ENCODE results near the gene CDC7. TPM values are rescaled to one million over a fixed set of nuclear protein-coding genes. Genes with fewer than 3 reads are reported as not detected.

The CDC7 gene
- total and polyA plus RNA-seq, 9 of the 15 experiments (the other 6 are each of a cell fraction or from before 2014, with no cell fraction given) = 22.3 to 66.8 (median 44.2) TPM

DNA sequence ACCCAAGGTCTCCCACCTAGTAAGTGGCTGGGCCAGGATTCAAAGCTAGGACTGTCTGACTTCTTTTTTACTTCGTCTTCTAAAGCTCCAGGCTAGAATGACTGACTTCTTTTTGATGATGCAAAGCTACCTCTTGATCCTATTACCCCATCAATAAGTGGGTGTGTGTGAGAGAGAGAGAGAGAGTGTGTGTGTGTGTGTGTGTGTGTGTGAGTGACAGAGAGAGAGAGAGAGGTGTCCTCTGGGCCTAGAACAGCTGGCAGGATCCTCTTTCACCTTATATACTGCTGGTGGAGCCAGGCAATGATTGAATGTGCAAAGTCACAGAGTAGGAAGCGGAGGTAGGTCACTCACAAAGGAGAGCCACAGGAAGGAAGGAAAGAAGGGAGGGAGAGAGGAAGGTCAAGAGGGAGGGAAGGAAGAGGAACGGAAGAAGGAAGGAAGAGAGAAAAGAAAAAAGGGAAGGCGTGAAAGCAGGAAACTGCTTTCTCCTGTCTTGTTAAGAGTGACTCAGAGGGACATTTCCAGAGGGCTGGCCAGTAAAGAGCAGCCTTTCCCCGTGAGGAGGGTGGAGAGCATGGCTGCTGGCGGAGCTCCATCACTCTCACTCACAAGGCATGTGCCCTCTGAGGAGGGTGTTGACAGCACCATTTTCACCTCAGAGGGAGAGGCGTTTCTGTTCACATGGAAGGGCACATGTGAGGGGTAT lies 68.9 kb downstream of the CDC7 start (continued):
- TF ChIP-seq C11orf30 (IDR thresholded peaks at IDR 0.05; ENCODE audit: low read depth) (peak; percentile 38; the same call in 1 of the 2 replicates), ELF1 (tag; IDR thresholded peaks at IDR 0.05) (no peak)

DNA sequence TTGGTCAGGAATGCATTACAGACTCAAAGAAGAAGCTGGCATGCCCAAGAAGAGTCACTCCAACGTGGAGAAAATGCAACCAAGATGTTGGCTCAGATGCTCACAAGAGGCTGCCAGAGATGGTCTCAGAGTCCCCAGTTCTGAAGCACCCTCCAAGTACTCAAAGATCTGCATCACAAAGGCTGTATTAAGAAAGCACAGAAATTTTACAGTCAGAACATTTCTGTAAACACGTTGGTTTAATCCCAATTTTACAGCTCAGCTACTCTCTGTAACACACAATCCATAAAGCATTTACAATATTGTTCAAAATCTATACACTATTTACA lies 69.4 kb downstream of the CDC7 start:
- no TSS peak for BruUV-seq (replicated peaks)
- TF ChIP-seq CC2D1A (IDR thresholded peaks at IDR 0.05) = no peak
- TF ChIP-seq, protein P1, sequence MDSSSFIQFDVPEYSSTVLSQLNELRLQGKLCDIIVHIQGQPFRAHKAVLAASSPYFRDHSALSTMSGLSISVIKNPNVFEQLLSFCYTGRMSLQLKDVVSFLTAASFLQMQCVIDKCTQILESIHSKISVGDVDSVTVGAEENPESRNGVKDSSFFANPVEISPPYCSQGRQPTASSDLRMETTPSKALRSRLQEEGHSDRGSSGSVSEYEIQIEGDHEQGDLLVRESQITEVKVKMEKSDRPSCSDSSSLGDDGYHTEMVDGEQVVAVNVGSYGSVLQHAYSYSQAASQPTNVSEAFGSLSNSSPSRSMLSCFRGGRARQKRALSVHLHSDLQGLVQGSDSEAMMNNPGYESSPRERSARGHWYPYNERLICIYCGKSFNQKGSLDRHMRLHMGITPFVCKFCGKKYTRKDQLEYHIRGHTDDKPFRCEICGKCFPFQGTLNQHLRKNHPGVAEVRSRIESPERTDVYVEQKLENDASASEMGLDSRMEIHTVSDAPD (CRISPR knock-in tag; IDR thresholded peaks at IDR 0.05) = no peak
- TF ChIP-seq, protein P2, sequence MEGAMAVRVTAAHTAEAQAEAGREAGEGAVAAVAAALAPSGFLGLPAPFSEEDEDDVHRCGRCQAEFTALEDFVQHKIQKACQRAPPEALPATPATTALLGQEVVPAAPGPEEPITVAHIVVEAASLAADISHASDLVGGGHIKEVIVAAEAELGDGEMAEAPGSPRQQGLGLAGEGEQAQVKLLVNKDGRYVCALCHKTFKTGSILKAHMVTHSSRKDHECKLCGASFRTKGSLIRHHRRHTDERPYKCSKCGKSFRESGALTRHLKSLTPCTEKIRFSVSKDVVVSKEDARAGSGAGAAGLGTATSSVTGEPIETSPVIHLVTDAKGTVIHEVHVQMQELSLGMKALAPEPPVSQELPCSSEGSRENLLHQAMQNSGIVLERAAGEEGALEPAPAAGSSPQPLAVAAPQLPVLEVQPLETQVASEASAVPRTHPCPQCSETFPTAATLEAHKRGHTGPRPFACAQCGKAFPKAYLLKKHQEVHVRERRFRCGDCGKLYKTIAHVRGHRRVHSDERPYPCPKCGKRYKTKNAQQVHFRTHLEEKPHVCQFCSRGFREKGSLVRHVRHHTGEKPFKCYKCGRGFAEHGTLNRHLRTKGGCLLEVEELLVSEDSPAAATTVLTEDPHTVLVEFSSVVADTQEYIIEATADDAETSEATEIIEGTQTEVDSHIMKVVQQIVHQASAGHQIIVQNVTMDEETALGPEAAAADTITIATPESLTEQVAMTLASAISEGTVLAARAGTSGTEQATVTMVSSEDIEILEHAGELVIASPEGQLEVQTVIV (CRISPR knock-in tag; IDR thresholded peaks at IDR 0.05; ENCODE audit: borderline replicate concordance) = no peak
- TF ChIP-seq NFATC3 (IDR thresholded peaks at IDR 0.05) = no peak
- TF ChIP-seq RB1 (IDR thresholded peaks at IDR 0.05; ENCODE audit: low read depth) = no peak
- no peak for TF ChIP-seq HMGN3 (IDR thresholded peaks at IDR 0.05; ENCODE audit: borderline replicate concordance, extremely low read depth, insufficient read length, low read depth, low read length)
- TF ChIP-seq, protein P3, sequence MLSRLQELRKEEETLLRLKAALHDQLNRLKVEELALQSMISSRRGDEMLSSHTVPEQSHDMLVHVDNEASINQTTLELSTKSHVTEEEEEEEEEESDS (CRISPR knock-in tag; IDR thresholded peaks at IDR 0.05) = no peak
- TF ChIP-seq ZEB2 (IDR thresholded peaks at IDR 0.05) = no peak
- TF ChIP-seq ZNF785 (CRISPR knock-in tag; IDR thresholded peaks at IDR 0.05) = no peak
- TF ChIP-seq EWSR1 (IDR thresholded peaks at IDR 0.05; ENCODE audit: borderline replicate concordance, low read depth, partially characterized antibody) = no peak
- Histone ChIP-seq H3K9ac (ENCODE audit: insufficient read depth in 1 of 2, low read depth in 2 of 2, low read length in 2 of 2) (no peak overlapping the region), H3K9me1 (ENCODE audit: control insufficient read depth, insufficient read depth, low read length) (no peaks in the 10 kb centered on the region), H3K27ac (ENCODE audit: extremely low read depth, low read depth, low read length) (no peak overlapping the region), H3K4me2 (ENCODE audit: insufficient read depth, low read length) (peak overlapping the region; percentile 28; the same call in 1 of the 2 replicates), H3K27me3 (ENCODE audit: control insufficient read depth in 2 of 2, insufficient read depth in 2 of 2, low read length in 2 of 2) (no peaks in the 10 kb centered on the region), H3K36me3 (ENCODE audit: control insufficient read depth, insufficient read depth, low read length) (no peaks in the 10 kb centered on the region), H3K4me3 (no peak overlapping the region), H3K79me2 (ENCODE audit: control insufficient read depth, insufficient read depth, low read length) (no peaks in the 10 kb centered on the region), H3K9me3 (replicated peaks; ENCODE audit: control insufficient read depth, insufficient read depth, low read depth, low read length) (no peaks in the 10 kb centered on the region), H3K4me1 (replicated peaks in 1 of 2; ENCODE audit: control insufficient read depth in 2 of 2, insufficient read depth in 2 of 2, low read length in 2 of 2) (peaks cover 0 to 5% of the 10 kb centered on the region in 2 experiments; a peak in 2 of 5 replicates), H4K20me1 (replicated peaks; ENCODE audit: control insufficient read depth, insufficient read depth, low read length) (no peaks in the 10 kb centered on the region), H2AFZ (ENCODE audit: low read depth, low read length) (peak overlapping the region; percentile 92)
- POLR2A ChIA-PET = interaction anchor here (0.5 to 0.6 kb wide), 3 partner anchors 9 to 297 kb away, joined by 3 to 4 read pairs (median 3); no protein-coding TSS in a partner anchor
- CTCF ChIA-PET (ENCODE audit: low intra/inter-chr PET ratio) = no interaction called here
- intact Hi-C loops (cut with micrococcal nuclease) = no loop called here
- no peak for FAIRE-seq
- no peak for DNase-seq (ENCODE audit: extremely low read depth in 1 of 4, low spot score in 3 of 4)
- in situ Hi-C loops (cut with MboI) = no loop called here
- WGBS (ENCODE audit: insufficient coverage, low coverage, missing lambda C conversion rate) = 19% methylated on average over 2 of the region's 2 CpGs
- ATAC-seq = no peak
